HG03064 (cell line): ENCODE data around the gene RAX2.
"Not testable (repeated sequence)": the region's sequence is repeated elsewhere in the genome, so short reads cannot be mapped to it uniquely, and the experiment has no call there.

Experiments
- ATAC-seq: cut with Tn5 transposase; IDR thresholded peaks from one replicate; pipeline ENCODE4 v1.9.1; 2021; ENCODE audit warnings: low read depth; ENCODE audit not compliant: unreplicated experiment

The RAX2 gene

DNA sequence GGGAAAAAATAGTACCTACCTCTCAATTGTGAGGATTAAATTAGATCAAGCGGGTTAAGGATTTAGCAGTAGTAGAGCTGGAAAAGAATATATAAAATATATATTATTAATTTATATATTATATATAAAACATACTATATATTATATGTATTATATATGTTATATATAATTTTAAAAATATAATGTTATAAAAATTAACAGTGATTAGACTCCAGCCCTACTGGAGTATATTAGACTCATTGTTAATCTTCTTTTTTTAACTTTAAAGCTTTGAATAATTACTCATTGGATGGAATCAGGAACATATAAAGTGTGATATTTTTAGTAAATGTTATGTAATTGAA, 9.9 kb downstream of the RAX2 start:
- ATAC-seq, result no peak

- no peak for ATAC-seq
Observed at GRCh38 chr19:3761382-3762129, 10.5 kb downstream of the RAX2 start, which contains the start of gene APBA3. Gene APBA3, minus strand, starts transcription at chr19:3761692. Its CDS starts 1,428 bp downstream, at chr19:3760264.

- no peak for ATAC-seq
Observed at GRCh38 chr19:3760871-3761361, 11.1 kb downstream of the RAX2 start.

DNA sequence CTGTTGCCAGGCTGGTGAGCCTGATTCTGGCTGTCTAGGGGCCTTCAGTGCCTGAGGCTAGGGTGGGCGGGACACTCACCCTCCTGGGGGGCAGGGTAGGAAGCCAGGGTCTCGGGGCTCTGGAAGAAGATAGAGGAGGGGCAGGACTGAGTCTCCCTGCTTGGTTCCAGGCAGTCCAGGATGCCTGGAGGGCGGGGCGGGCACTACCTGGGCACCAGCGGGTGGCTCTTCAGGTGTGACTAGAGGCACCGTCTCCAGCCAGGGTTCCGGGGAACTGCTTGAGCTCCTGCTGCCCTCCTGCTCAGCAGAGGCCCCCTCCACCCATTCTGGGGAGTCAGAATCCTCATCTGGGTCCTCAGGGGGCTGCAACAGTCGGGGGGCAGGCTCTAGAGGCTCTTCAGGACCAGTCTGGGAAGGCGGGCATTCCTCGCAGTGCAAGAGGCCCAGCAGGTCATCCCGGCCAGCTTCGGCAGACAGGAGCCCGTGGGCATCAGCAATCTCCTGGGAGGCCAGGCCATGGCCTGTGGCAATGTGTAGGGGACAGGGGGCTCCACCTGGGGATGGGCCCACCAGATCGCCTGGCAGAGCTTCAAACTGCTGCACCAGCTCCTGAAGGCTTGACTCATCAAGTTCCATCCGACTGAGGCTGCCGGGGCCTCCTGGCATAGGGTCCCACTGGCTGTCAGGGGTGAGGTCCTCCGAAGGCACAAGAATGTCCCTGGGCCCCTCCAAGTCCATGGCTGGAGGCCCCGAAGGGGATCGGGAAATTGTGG, 12.4 kb downstream of the RAX2 start:
- no peak for ATAC-seq

DNA sequence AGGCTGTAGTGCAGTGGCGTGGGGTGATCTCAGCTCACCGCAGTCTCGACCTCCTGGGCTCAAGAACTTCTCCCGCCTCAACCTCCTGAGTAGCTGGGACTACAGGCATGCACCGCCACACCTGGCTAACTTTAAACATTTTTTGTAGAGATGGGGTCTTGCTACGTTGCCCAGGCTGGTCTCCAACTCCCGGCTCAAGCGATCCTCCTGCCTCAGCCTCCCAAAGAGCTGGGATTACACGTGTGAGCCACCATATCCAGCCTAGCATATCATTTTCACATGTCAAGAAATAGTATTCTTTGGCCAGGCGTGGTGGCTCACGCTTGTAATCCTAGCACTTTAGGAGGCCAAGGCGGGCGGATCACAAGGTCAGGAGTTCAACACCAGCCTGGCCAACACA, 13.7 kb downstream of the RAX2 start:
- ATAC-seq, result not testable (repeated sequence)

- not testable (repeated sequence) for ATAC-seq
Observed at GRCh38 chr19:3757705-3758104, 14.3 kb downstream of the RAX2 start.

DNA sequence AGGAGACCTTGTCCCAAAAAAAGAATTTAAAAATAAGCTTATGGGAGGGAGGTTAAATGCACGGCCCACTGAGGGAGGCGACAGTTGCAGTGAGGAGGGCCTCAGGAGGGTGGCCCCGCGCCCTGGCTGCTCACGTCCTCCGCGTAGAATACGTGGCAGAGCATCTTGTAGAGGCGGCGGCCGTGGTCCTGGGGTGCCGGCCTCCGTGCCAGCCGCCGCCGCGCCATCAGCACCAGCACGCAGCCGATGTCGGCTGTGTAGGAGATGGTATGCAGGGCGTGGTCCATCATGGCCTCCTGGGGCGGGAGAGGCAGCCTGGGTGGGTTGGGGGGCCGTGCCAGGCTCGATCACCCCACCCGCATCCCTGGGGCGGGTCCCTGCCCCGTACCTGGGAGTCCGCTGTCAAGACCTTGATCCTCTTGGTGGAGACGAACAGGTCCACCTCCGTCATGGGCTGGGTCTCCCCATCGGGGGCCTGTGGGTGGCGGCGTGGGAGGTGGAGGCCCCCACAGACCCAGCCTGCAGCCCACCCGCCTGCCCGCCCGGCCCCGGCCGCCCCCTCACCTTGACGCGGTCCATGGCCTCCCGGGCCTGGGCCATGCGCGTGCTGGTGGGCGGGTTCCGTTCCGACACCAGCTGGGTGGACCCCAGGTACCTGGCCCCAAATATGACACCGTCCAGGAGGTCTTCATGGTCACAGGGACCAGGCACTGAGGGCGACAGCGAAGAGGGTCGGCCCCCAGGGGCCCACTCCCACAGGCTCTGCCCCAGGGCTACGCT, 18.2 kb downstream of the RAX2 start:
- ATAC-seq, result no peak

DNA sequence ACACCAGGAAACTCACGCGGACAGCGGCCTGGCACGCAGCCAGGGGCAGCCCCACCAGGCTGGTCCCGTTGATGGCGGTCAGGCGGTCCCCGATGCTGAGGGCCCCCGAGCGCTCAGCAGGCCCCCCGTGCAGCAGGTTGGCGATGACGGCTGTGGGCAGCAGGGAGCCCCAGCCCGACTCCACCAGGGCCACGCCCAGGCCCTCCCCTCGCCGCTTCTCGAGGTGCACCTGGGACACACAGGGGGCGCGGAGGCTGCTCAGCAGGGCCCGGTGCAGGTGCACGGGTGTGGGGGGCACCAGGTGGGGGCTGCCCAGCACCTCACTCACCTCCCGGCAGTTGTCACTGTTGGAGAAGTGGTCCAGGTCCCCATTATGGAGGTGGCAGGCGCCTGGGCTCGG, 19.5 kb downstream of the RAX2 start:
- ATAC-seq, result no peak

- no peak for ATAC-seq
Observed at GRCh38 chr19:3751236-3751635, 20.8 kb downstream of the RAX2 start.

DNA sequence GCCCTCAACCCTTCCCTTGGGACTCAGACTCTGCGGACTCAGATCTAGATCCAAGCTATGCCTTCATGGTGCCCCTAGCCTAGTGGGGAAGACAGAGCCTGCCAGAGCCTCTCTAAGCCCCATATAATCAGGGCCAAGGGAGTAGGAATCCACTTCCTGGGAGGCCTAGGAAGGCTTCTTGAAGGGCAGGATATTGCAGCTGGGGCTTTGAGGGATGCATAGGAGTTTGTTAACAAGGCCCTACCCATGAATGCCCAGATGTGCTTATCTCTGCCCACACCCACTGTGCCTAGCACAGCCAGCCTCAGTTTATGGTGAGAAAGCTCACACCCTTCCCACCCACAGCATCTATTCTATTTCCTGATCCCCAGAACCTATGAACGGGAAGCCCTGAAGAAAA, 21.8 kb downstream of the RAX2 start:
- no peak for ATAC-seq

DNA sequence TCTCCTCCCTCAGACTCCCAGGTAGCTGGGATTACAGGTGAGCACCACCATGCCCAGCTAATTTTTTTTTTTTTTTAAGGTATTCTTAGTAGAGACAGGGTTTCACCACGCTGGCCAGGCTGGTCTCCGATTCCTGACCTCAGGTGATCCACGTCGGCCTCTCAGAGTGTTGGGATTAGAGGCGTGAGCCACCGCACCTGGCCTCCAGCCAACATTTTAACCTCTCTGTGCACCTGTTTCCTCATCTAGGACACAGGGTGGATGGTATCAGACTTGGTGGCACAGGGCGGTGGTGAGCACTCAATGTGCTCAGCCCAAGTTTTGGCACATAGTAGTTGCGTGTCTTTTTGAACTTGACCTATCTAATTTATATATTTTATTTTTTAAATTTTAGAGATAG, 23.1 kb downstream of the RAX2 start:
- ATAC-seq, result no peak

DNA sequence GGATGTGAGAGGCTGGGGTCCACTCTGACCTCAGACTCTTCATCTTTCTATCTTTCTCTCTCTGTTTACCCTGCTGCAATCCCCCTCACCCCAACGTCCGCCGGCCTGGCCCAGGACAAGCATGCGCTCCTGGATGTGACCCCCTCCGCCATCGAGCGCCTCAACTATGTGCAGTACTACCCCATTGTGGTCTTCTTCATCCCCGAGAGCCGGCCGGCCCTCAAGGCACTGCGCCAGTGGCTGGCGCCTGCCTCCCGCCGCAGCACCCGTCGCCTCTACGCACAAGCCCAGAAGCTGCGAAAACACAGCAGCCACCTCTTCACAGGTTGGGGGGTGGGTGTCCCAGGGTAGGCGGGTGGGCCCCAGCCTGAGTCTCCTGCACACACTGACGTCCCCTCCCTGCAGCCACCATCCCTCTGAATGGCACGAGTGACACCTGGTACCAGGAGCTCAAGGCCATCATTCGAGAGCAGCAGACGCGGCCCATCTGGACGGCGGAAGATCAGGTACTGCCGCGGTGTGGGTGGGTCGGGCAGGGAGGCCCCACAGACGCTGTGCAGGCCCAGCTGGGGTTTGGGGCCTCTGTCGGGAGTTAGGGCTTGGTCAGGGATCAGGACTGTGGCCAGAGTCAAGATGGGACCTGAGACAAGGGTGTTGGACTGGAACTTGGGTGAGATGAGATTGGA, 25.5 kb downstream of the RAX2 start:
- ATAC-seq, result no peak

DNA sequence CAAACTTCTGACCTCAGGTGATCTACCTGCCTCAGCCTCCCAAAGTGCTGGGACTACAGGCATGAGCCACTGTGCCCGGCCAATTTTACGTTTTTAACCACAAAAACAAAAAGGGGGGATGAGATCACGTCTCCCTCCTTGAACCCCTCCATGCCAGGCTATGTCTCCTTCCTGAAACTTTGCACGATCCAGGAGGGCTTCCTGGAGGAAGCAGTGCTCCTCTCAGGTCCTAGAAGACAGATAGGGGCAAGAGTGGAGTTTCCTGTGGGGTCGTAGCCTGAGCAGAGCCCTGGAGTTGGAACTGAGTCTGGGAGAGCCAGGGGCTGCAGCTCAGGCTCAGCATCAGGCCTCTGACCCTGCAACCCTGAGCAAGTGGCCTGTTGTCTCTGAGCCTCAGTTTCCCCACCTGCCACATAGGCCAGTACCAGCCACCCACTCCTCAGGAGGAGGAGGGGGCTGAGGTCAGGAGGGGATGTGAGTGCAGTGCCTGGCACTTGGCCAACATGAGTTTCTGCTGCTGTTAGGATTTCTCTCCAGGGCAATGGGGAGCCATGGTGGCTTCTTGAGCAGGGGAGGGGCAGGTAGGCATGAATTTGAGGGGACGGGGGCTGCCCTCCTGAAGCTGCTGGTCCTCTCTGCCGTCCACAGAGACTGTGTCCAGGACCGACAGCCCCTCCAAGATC, 26.5 kb downstream of the RAX2 start:
- no peak for ATAC-seq

GRCh38 chr19:3743486-3743885, 28.5 kb downstream of the RAX2 start:
- ATAC-seq, result no peak

GRCh38 chr19:3740431-3740830, 31.6 kb downstream of the RAX2 start:
- no peak for ATAC-seq

GRCh38 chr19:3738477-3739220, 33.4 kb downstream of the RAX2 start:
- ATAC-seq, result no peak

- no peak for ATAC-seq
Observed at GRCh38 chr19:3737487-3738205, 34.4 kb downstream of the RAX2 start.

DNA sequence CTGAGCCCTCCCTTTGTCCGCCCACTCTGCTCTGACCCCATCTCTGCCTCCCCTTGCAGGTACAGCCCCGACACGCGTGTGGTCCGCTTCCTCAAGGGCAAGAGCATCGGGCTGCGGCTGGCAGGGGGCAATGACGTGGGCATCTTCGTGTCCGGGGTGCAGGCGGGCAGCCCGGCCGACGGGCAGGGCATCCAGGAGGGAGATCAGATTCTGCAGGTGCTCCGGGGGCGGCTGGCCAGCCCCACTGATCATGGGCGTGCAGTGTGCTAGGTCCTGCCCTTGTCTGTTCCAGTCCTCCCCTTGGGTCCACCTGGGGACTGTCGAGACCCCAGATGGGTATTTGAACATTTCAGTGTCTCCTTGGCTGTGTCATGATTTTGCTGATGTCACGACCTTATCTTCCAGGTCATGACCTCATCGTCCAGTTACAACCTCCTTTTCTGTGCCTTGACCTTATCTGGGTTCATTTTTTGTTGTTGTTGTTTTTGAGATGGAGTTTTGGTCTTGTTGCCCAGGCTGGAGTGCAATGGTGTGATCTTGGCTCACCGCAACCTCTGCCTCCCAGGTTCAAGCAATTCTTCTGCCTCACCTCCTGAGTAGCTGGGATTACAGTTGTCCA, 35.8 kb downstream of the RAX2 start:
- no peak for ATAC-seq
